Tibial artery (tissue), 4 donors: ENCODE results near the gene NUDT13.

Experiments used
- DNase-seq, 2 donors: peaks; one replicate each; pipeline ENCODE4 v3.0.0-alpha.2; 2019
- H3K27ac ChIP-seq, 2 donors: fragments of 200-600 bp; sonication (generic) in 1 of 2; 1 replicate in 1 of 2; 2 replicates in 1 of 2; pipeline ENCODE4 v1.5.1; 2018 to 2019; ENCODE audit warnings: mild to moderate bottlenecking in 1 of 2
- H3K27me3 ChIP-seq, 2 donors: fragments of 200-600 bp; sonication (generic) in 1 of 2; one replicate each; pipeline versions ENCODE4 v1.5.1 to v1.6.0; 2016 to 2019
- H3K36me3 ChIP-seq, 3 donors: fragments of 200-600 bp; sonication (generic) in 2 of 3; one replicate each; pipeline ENCODE4 v1.5.1; 2016 to 2019; ENCODE audit warnings: mild to moderate bottlenecking in 2 of 3
- H3K4me1 ChIP-seq, 4 donors: fragments of 200-600 bp; sonication (generic) in 2 of 4; 1 replicate in 3 of 4; 2 replicates in 1 of 4; pipeline ENCODE4 v1.5.1; 2016 to 2019
- H3K4me3 ChIP-seq, 2 donors: fragments of 200-600 bp; sonication (generic) in 1 of 2; 1 replicate in 1 of 2; 2 replicates in 1 of 2; pipeline ENCODE4 v1.5.1; 2018 to 2019; ENCODE audit warnings: mild to moderate bottlenecking in 2 of 2
- H3K9me3 ChIP-seq, 3 donors: fragments of 200-600 bp; sonication (generic) in 1 of 3; one replicate each; pipeline ENCODE4 v1.5.1; 2016 to 2019
- intact Hi-C: fragments of 100-400 bp; cut with DNase I; formaldehyde crosslinking; loops from one replicate; pipeline ENCODE4 v1.15.0; 2023; ENCODE audit warnings: low total_unique reads
- TF ChIP-seq, protein P1 (sequence below), 2 experiments: fragments of 200-600 bp in 1 of 2; fragments of 450-650 bp in 1 of 2; IDR thresholded peaks; one replicate each; pipeline ENCODE4 v1.5.1; 2017 to 2019; ENCODE audit warnings: antibody characterized with exemption in 2 of 2, mild to moderate bottlenecking in 1 of 2, moderate library complexity in 1 of 2

The NUDT13 gene

DNA sequence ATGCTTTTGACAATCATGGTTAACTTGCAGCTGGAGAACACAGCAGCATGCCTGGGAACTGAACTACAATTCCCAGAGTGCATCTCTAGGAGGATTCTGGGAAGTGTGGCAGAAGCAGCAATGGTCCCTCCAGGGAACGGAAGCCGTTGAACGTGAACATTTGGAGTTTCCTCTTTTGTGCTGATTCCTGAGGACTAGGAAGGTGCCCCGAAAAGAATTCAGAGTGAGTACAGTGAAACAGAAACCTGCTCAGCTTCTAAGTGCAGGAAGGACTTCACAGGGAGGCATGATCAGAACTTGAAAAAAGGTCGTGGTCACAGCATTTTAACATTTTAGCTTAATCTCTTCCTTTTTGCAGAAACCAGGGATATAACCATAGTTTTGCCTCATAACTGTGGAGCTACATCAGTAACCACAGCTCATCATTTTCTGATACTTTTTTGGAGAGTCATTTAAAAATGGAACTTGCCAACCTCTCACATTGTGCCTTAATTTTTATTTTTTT is at the start of gene NUDT13:
TSS of gene NUDT13 (plus strand) at position 111 of the 505 bp plus-strand sequence. CDS start 3,911 bp downstream, outside the sequence.
- DNase-seq, result peak; percentile 78 to 85
- intact Hi-C loops, result no loop called here
- Histone ChIP-seq H3K27me3 (no peaks in the 10 kb centered on the region), H3K36me3 (peaks cover 0 to 4% (median 0%) of the 10 kb centered on the region in 3 donors), H3K4me1 (peaks cover 0 to 14% (median 0%) of the 10 kb centered on the region in 4 donors), H3K4me3 (peak within 1 kb of the TSS; percentile 49 to 62), H3K9me3 (no peaks in the 10 kb centered on the region), H3K27ac (peak within 1 kb of the TSS; percentile 81 to 87)
- TF ChIP-seq, protein P1, sequence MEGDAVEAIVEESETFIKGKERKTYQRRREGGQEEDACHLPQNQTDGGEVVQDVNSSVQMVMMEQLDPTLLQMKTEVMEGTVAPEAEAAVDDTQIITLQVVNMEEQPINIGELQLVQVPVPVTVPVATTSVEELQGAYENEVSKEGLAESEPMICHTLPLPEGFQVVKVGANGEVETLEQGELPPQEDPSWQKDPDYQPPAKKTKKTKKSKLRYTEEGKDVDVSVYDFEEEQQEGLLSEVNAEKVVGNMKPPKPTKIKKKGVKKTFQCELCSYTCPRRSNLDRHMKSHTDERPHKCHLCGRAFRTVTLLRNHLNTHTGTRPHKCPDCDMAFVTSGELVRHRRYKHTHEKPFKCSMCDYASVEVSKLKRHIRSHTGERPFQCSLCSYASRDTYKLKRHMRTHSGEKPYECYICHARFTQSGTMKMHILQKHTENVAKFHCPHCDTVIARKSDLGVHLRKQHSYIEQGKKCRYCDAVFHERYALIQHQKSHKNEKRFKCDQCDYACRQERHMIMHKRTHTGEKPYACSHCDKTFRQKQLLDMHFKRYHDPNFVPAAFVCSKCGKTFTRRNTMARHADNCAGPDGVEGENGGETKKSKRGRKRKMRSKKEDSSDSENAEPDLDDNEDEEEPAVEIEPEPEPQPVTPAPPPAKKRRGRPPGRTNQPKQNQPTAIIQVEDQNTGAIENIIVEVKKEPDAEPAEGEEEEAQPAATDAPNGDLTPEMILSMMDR (IDR thresholded peaks at IDR 0.05), result no peak

- H3K36me3 ChIP-seq, result peaks cover 0 to 45% (median 4%) of the 10 kb centered on the region in 3 donors
- intact Hi-C loops, result no loop called here
- H3K4me3 ChIP-seq, result no peak overlapping the region
- DNase-seq, result no peak
- no peaks in the 10 kb centered on the region for H3K9me3 ChIP-seq
- H3K27me3 ChIP-seq, result no peaks in the 10 kb centered on the region
- peaks cover 0 to 22% (median 5%) of the 10 kb centered on the region in 4 donors for H3K4me1 ChIP-seq
- H3K27ac ChIP-seq, result peak overlapping the region in 1 of 2 donors; percentile 44
- TF ChIP-seq, protein P1 (IDR thresholded peaks at IDR 0.05), result peak; percentile 41 to 44
These were observed 49.3 kb upstream of the NUDT13 start for GRCh38 chr10:73060738-73061635.

DNA sequence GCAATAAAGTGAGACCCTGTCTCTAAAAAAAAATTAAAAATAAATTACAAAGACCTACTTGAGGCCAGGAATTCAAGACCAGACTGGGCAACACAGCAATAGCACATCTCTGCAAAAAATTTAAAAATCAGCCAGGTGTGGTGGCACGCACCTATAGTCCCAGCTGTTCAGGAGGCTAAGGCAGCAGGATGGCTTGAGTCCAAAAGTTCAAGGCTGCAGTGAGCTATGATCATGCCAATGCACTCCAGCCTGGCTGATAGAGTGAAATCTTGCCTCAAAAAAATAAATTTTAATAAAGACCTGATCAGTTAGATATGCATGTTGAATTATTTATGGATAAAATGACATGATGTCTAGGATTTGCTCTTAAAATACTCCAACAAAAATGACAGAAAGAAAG is 48.5 kb upstream of the NUDT13 start:
- intact Hi-C loops, result no loop called here

GRCh38 chr10:73065441-73065840 is 44.8 kb upstream of the NUDT13 start:
- DNase-seq, result no peak
- Histone ChIP-seq H3K4me1 (peaks cover 0 to 22% (median 3%) of the 10 kb centered on the region in 4 donors), H3K36me3 (peaks cover 0 to 68% (median 21%) of the 10 kb centered on the region in 3 donors), H3K27ac (no peak overlapping the region), H3K9me3 (no peaks in the 10 kb centered on the region), H3K4me3 (no peak overlapping the region), H3K27me3 (no peaks in the 10 kb centered on the region)
- intact Hi-C loops, result no loop called here
- TF ChIP-seq, protein P1 (IDR thresholded peaks at IDR 0.05), result no peak

More for the DNA sequence above, 48.5 kb upstream of the NUDT13 start:
- TF ChIP-seq, protein P1 (IDR thresholded peaks at IDR 0.05), result no peak
- Histone ChIP-seq H3K36me3 (peaks cover 0 to 46% (median 8%) of the 10 kb centered on the region in 3 donors), H3K9me3 (no peaks in the 10 kb centered on the region), H3K4me1 (peaks cover 0 to 22% (median 5%) of the 10 kb centered on the region in 4 donors), H3K27ac (no peak overlapping the region), H3K4me3 (no peak overlapping the region), H3K27me3 (no peaks in the 10 kb centered on the region)
- DNase-seq, result no peak

DNA sequence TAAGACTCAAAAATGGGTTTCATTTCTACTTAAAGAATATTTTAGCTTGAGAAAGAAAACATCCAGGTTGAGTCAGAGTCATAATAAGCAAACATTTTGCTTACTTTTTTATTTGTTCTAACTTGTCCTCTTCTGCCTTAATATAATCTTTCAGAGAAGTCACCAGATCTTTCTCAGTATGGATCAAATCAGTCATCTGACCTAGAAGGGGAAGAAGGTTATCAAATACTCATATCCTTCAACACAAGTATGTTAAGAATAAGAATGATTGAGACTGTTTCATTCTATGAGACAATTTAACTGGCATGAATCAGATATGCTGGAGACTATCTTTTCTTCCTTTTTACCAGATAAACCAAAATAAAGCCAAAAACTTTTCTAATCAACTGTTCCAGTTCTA is 36.6 kb upstream of the NUDT13 start:
- Histone ChIP-seq H3K4me1 (peaks cover 0 to 24% (median 7%) of the 10 kb centered on the region in 4 donors), H3K36me3 (peaks cover 8 to 40% (median 35%) of the 10 kb centered on the region in 3 donors), H3K4me3 (no peak overlapping the region), H3K9me3 (no peaks in the 10 kb centered on the region), H3K27ac (no peak overlapping the region), H3K27me3 (no peaks in the 10 kb centered on the region)
- TF ChIP-seq, protein P1 (IDR thresholded peaks at IDR 0.05), result no peak
- intact Hi-C loops, result no loop called here
- DNase-seq, result no peak
